ENCODE results near the gene C1QB.
"Not testable (repeated sequence)": the region's sequence is repeated elsewhere in the genome, so short reads cannot be mapped to it uniquely, and the experiment has no call there.

C1QB gene

DNA sequence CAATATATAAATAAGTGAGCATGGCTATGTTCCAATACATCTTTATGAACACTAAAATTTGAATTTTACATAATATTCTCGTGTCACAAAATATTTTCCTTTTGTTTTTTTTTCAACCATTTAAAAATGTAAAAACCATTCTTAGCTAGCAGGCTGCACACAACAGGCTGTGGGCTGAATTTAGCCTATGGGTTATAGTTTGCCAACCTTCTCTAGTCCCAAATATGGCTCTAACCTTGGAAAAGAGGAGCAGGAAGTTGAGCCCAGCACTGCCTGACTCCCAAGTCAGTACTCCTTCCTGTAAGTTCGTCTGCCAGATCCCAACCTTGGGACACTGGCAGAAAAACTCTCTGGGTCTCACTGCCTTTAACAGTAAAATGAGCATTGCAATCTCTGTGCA lies 13.4 kb downstream of the C1QB start:
- no peak for DNase-seq

DNA sequence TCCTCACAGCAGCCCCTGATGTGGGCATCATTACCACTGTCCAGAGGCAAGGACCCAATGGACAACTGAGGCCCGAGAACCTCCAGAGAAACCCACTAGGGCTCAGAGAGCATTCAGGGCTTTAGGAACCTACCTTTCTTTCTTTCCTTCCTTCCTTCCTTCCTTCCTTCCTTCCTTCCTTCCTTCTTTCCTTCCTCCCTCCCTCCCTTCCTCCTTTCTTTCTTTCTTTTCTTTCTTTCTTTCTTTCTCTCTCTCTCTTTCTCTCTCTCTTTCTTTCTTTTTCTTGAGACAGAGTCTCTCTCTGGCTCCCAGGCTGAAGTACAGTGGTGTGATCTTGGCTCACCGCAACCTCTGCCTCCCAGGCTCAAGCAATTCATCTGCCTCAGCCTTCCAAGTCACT lies 15.8 kb downstream of the C1QB start:
- not testable (repeated sequence) for DNase-seq

DNA sequence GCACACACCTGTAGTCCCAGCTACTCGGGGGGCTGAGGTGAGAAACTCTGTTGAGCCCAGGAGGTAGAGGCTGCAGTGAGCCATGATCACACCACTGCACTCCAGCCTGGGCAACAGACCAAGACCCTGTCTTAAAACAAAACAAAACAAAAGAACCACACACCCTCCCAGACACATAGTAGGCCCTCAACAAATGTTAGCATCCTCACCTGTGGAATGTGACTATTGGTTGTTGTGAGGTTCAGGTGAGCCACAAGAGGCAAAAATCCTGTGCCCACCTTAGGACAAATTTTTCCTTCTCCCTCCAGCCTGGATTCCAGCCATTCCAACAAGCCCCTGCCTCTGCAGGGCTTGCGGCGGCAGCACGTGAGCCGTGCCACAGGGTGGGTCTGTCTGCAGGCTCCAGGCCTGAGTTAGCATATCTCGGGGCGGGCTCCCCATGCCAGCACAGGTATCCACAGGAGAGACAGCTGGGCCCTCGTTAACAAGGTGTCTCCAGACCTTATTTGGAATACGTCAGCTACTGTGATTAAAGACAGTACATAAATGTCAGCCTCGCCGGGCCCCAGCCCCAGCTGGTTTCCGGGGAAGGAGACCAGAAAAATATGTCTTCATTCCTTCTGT lies 17.4 kb downstream of the C1QB start:
- no peak for DNase-seq

DNA sequence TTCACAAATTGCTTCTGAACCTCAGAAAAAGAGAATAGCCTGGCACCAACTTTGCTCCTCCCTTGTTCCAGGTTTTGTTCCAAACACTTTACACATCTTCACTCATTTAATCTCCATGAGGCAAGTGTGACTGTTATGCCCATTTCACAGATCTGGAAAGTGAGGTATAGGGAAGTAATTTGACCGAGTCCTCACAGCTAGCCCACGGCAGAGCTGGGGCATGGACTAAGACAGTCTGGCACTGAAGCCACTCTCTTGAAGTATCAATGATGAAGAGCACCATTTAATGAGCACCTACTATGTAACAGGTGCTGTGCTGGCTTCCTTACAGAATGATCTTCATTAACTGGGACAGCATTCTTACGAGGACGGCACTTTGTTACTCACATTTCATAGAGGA lies 19.0 kb downstream of the C1QB start:
- DNase-seq: no peak

DNA sequence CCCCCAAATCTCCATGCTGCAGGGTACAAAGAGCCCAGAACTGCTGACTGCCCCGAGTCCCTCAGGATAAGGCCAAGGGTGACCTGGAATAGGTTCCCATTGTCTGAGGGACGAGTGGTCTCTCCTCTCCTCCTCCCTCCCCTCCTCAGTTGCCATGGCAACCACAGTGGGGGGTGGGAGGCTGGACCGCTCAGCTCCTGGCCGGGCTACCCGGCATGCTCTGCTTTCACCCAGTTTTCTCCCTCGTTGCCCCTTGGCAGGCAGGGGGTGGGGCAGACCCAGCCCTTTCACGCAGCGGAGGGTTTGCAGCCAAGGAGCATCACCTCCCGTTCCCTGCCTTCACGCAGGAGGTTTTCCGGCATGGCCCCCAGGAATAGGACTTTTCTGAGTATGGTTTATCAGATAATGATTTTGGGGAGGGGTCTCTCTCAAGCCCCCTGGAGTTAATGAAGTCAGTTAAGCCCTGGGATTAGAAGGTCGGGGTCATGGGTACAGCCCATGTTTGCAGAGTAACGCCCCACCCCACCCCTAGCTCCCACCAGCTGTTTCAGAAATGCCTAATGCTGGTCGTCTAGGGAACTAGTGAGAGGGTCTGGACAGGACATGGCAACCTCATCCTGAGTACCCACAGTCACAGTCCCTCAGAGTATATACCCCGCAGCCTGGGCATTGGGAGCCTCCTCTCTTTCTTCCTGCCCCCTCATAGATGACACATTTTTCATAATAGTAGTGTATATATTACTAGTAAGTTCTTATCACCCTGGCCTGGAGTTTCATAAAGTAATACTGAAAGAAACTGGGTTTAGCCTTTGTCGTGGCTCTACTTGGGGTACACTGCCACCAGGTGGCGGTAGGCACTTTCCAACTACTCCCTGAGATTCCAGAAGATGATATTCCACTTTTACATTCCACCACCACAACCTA lies 20.7 kb downstream of the C1QB start:
- peak; percentile 59 for DNase-seq

DNA sequence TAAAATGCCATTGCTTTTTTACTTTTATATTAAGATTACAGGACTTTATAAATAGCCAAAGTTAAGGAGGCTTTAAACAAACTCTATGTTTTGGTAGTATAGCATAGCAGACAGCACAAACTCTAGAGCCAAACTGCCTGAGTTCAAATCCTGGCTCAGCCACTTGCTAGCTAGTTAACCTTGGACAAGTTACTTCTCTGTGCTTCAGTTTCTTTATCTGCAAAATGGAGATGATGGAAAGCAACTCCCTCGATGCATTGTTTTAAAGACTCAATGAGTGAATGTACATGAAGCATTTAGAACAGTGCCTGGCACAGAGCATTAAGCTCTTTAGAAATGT lies 21.3 kb downstream of the C1QB start:
- DNase-seq: no peak

DNA sequence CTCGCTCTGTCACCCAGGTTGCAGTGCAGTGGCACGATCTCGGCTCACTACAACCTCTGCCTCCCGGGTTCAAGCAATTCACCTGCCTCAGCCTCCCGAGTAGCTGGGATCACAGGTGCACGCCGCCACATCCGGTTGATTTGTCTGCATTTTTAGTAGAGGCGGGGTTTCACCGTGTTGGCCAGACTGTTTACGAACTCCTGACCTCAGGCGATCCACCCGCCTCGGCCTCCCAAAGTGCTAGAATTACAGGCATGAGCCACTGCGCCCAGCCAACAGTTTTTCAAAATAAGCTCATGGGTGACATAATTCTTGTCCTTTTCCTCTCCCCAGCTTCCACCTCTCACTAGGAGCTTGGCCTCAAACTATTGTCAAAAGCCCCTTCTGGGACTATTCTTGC lies 23.1 kb downstream of the C1QB start:
- DNase-seq: not testable (repeated sequence)

DNA sequence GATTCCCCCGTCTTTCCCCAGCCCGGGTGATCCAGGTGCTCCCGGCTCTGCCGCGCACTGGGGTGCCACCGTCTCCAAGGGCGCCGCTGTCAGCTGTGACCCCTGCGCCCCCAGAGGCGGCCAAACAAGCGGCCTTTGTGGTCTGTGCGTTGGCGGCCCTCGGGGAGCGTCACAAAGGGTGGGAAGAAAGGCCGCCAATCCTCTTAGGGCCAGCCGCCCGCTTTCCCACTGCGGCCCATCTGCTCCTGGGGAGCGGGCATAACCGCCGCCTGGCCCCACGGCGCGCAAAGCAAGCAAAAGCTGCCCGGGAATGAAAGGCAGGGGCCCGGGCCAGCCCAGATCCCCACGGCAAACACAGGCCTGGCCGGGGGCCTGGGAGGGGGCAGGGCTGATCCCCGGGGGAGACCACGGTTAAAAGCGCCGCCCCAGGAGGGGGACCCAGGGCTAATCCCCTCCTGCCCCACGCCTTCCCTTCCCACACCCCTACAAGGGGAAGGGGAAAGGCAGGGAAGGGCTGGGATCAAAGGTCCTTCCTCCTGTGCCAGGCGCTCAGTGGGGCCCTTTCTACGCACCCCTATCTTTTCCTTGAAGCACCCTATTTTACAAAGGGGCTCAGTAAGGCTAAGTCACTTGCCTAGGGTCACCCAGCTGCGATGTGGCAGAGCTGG lies 24.0 kb downstream of the C1QB start:
- no peak for DNase-seq

DNA sequence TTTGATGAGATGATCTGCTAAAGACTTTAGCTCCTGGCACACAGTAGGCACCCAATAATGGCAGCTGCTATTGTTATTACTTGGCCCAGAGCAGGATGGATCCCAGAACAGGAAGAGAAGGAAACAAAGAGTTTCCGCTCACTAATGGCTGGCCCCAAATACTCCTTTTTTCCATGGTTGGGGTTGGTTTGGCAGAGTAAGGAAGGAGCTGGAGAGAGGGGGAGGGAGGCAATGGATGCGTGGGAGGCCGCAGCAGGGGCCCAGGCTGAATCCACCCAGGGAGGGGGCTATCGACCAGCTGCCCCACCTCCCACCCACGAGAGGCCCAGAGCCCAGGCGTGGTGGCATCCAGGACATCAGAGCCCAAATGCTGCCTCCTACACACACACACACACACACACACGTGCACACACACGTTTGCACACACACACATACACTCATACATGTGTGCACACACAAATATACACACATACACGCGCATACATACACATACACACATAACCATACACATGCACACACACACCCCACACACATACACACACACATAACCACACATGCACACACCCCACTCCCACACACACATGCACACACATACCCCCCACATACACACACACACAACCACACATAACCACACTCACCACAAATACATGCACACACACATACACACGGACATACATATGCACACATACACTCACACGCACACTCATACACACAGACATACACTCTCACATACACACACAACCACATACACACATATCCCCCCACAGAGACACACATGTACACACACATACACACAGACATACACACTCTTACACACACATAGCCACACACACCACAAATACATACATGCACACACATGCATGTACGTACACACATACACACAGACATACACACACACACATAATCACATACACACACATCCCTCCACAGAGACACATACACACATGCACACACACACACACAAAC lies 25.2 kb downstream of the C1QB start:
- no peak for DNase-seq

DNA sequence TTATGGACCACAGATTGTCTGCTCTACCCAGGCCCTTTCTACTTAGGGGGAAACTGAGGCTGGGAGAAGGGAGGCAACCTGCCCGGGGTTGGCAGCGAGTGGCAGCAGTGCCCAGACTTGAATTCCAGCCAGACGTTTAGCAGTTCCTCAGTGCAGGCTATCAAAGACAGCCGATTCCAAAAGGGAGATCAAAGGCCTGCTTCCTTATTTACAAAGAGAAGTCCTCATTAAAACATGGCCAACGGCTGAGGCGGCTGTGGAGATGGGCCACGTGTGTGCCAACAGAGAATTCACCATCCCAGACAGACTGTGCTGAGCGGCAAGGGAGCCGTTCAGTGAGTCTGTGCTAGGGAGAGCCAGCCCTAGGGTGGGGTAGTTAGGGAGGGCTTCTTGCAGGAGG lies 27.7 kb downstream of the C1QB start:
- DNase-seq: no peak

DNA sequence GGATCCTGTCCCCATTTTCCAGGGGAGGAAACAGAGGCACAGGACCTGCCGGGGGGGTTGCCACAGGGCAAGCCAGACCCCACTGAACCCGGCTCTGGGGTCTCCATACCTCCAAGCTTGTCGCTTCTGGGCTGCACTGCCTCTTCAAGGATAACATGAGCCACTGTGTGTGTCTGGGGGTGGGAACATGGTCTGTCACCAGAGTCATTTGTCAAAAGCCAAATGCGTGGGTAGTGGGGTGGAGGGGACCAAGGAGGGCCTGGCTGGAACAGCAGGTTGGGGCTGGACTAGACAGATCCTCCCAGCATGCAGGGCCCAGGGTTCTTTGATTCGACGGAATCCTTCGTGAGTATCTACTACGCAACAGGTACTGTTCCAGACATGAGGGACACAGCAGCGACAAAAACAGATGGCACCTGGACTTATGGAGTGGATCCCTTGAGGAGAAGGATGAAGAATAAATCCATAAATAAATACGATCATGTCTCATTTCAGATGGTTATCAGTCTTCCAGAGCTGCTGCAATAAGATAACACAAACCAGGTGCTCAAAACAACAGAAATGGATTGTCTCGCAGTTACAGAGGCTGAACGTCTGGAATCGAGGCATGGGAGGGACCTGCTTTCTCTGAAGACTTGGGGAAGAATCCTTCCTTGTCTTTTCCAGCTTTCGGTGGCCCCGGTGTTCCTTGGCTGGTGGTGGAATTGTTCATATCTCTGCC lies 28.7 kb downstream of the C1QB start:
- no peak for DNase-seq

DNA sequence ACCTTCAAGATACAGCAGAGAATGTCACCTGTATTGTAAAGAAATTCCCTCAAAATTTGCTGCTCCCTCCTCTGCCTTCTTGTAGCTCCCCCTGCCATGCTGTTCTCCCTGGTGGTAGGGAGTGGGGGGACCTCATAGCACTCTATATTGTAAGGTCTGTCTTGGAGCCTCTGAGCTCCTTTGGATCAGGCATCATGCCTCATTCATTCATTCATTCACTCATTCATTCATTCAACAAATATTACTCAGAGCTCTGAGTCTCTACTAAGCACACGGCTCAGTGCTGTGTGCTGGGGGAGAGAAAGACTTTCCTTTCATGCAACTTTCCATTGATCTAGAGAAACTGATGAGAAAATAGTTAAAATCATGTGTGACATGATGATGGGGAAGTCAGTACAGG lies 30.5 kb downstream of the C1QB start:
- DNase-seq: no peak

DNA sequence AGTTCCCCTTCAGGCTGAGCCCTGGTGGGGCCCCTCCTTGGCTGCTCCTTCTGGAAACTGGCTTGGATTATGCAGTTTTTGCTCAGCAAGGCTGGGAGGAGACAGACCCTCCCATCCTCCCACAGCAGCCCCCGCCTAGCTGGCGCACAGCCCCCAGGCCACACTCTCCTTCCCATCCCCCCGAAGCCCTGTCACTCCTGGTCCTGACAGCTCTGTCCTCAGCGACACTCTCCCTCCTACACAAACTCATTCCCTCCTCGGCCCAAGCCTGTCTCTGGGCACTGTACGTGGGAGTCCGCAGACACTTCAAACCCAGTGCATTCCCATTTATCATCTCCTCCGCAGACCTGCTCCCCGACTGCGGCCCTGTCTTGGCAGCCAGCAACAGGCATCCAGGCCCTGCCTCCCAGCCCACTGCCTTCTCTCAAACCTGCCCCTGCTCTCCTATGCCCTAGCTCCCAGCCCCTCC lies 32.6 kb downstream of the C1QB start:
- no peak for DNase-seq

DNA sequence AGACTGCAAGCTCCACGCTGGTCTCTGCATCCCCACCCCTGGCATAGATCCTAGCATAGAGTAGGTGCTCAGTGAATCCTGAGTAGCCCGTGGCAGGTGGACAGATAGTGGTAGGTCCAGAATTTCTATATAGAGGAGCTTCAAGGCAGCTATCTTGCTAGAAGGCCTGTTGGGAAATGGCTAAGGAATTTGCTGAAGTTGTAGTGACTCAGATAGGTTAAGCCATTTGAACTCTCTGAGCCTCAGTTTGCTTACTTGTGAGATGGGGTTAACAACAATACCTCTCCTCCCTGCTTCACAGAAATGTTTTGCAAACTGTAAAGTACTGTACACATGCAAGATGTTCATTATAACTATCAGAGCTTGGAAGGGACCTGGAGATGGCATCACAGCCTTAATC lies 34.2 kb downstream of the C1QB start:
- peak; percentile 23 for DNase-seq

DNA sequence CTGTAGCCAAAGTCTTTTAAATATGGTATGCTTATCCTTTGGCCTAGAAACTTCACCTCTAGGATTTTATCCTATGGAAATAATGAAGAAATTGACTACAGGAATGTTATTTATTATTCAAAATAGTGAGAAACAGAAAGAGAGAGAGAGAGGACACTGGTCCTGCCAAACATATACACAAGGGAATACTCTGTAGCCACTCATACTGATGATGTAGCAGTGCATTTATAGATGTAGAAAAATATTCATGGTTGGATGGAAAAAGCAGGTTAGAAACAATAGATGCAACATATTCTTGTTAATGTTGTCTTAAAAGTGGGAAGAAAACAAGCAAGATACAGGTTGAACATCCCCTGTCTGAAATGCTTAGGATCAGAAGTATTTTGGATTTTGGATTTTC lies 35.4 kb downstream of the C1QB start:
- no peak for DNase-seq

DNA sequence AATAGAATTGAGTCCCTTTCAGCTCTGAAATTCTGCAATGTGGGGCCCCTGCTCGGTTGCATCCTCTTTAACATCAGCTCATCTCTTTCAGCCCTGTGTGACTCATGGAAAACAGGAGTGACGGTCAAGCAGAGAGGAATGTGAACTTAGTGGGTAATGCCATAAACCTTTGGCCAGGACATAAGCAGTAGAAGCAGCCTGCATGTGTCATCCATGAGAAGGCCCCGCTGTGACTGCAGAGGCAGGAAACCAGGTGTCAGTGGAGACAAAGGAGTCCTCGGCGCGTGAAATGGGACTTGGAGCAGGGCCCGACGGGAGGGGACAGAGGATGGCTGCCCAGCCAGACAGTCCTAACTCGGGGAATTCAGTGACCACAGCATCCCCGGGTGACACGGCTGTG lies 36.5 kb downstream of the C1QB start:
- DNase-seq: peak; percentile 77

DNA sequence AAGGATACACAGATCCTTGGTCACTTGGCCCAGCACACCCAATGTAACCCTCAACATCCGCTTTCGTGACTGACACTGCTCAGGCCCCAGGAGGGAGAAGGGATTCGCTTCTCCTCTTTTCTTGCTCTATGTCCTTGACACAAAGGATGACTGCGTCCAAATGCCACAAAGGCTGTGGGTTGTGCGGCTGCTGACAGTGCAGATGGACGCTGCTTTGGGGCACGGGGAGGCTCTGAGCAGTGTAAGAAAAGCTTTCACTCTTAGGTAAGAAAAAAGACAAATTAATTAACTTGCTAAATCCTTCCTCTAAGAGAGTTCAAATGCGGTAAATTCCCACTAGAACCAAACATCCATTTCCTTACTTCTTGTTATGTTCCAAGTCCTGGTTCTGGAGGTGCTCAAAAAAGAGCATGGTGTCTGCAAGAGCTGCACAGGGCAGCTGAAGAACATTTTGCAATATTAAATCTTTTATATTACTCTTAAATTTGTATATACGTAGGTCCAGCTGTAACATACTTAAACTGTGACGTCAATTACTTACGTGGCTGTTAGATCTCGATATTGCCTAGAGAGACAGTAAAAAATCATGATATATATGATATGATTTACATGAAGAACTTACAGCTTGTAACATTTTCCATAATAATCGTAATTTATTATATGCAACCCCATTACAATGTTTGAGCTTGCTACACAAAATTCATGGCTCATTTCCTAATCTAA lies 38.2 kb downstream of the C1QB start:
- no peak for DNase-seq

DNA sequence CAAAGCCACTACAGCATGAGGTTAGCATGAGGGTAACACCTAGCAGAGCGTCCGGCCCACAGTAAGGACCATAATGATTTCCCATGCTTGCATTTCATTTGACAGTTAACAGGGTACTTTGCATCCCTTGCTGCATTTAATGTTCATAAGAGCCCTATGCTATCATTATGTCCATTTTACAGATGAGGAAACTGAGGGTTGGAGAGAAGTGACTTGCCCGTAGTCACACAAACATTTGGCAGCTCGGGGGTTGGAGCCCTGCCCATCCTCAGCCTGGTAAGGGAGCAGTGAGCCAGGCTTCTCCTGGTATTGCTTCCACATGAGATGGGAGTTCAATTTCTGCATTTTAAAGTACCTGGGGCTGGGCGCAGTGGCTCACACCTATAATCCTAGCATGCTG lies 41.1 kb downstream of the C1QB start:
- no peak for DNase-seq

DNA sequence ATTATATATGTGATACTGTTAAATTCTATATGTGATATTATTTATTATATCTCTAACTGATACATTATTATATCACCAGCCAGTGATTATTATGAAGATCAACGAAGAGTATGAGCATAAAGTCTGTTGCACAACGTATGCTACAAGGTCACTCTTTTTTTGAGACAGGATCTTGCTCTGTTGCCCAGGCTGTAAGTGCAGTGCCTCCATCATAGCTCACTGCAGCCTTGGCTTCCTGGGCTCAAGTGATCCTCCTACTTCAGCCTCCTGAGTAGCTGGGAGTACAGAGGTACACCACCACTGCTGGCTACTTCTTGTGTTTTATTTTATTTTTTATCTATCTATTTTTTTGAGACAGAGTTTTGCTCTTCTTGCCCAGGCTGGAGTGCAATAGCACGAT lies 43.6 kb downstream of the C1QB start:
- DNase-seq: no peak

DNA sequence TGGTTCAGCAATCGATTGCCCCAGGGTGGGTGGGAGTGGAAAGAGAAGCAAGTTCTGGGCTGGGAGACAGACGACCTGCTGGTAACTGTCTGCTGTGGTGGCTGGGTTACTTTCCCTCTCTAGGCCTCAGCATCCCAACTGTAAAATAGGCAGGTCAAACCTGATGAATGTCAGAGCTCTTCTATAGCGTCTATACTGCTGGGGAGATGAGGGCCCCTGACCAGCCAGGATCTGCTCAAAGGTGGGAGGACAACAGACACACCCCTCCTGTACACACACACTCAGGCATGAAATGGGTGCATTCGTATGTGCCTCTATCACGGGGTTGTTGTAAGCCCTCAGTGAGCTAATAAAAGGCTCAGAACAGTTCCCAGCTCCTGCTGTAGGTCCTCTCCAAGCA lies 44.9 kb downstream of the C1QB start:
- DNase-seq: no peak

All from fibroblast of upper back skin (primary cell).